ENCODE data around the gene PLXNA4.

- TF ChIP-seq GATA2 (IDR thresholded peaks at IDR 0.05; ENCODE audit: low read depth, low read length) (no peak), GATA3 (IDR thresholded peaks at IDR 0.05; ENCODE audit: low read depth, low read length) (no peak)
These were observed 61.8 kb downstream of the PLXNA4 start for GRCh38 chr7:132514430-132514829.

Measured in SH-SY5Y (cell line).